ENCODE results near the gene MAN1B1. TPM values are rescaled to one million over a fixed set of nuclear protein-coding genes. Genes with fewer than 3 reads are reported as not detected.
A peak's percentile ranks its signal among the peaks of the same experiment; 100 is the strongest.

The MAN1B1 gene
- polyA plus RNA-seq, 2 of the 4 experiments (the other 2 are of a cell fraction) = 31.7 to 48.6 TPM

- FAIRE-seq (no peak), ATAC-seq (no peak), DNase-seq (ENCODE audit: low read depth in 1 of 2, low spot score in 1 of 2) (no peak)
- ChIA-PET POLR2A (no interaction called here), CTCF (interaction anchor here (1.3 kb wide), 1 partner anchor 16 kb away, joined by 4 read pairs; no protein-coding TSS in a partner anchor)
- 79% methylated on average over 7 of the region's 7 CpGs for whole genome bisulfite sequencing (ENCODE audit: missing lambda C conversion rate)
- no peak overlapping the region for H3K4me3 ChIP-seq
- H3K27ac ChIP-seq = no peak overlapping the region
- peaks cover 25% of the 10 kb centered on the region; the same call in 1 of the 3 replicates for H3K4me1 ChIP-seq
- no peak overlapping the region for H3K4me2 ChIP-seq
- no peaks in the 10 kb centered on the region for H3K9me3 ChIP-seq
- no peak for TF ChIP-seq EP300 (IDR thresholded peaks at IDR 0.05)
- no peak for TF ChIP-seq FOXS1 (CRISPR knock-in tag; IDR thresholded peaks at IDR 0.05)
- no peak for TF ChIP-seq E2F6 (IDR thresholded peaks at IDR 0.05; ENCODE audit: borderline replicate concordance, low read depth)
Measured at GRCh38 chr9:137152844-137153405, 66.1 kb downstream of the MAN1B1 start.

- no peak overlapping the region for H3K4me3 ChIP-seq
- no peaks in the 10 kb centered on the region for H3K9me3 ChIP-seq
- TF ChIP-seq HOXB13 (CRISPR knock-in tag; IDR thresholded peaks at IDR 0.05; ENCODE audit: low read depth) (no peak), CHD2 (IDR thresholded peaks at IDR 0.05; ENCODE audit: low read length, partially characterized antibody) (no peak), RCOR1 (IDR thresholded peaks at IDR 0.05; ENCODE audit: low read depth, low read length) (no peak), CHD4 (IDR thresholded peaks at IDR 0.05; ENCODE audit: borderline replicate concordance) (no peak), ZC3H11A (IDR thresholded peaks at IDR 0.05) (no peak), HES2 (IDR thresholded peaks at IDR 0.05) (no peak), MYC (IDR thresholded peaks at IDR 0.05; ENCODE audit: borderline replicate concordance, low read length) (no peak), CEBPB (IDR thresholded peaks at IDR 0.05) (no peak), BHLHE40 (IDR thresholded peaks at IDR 0.05; ENCODE audit: low read depth, low read length) (no peak), CBX8 (IDR thresholded peaks at IDR 0.05) (no peak), JUNB (IDR thresholded peaks at IDR 0.05) (no peak), TP53 (CRISPR knock-in tag; IDR thresholded peaks at IDR 0.05) (no peak), MAFK (IDR thresholded peaks at IDR 0.05; ENCODE audit: partially characterized antibody) (no peak), NFE2L2 (conservative IDR thresholded peaks at IDR 0.05; ENCODE audit: low read length) (no peak)
- FAIRE-seq = no peak
- ChIA-PET CTCF (interaction anchor here (0.7 to 3.1 kb wide), 5 partner anchors 13 to 80 kb away, joined by 3 to 11 read pairs (median 3); partner anchors contain the start of genes LRRC26 and RNF224), POLR2A (interaction anchor here (0.9 to 1.1 kb wide), 3 partner anchors 13 to 67 kb away, joined by 3 to 12 read pairs (median 3); partner anchors contain the start of gene LRRC26)
- H3K4me2 ChIP-seq = peak overlapping the region; percentile 39; the same call in 1 of the 3 replicates
- peak; percentile 19 to 62; a peak in 4 of 6 replicates for ATAC-seq
- 57% methylated on average over 31 of the region's 65 CpGs for WGBS (ENCODE audit: missing lambda C conversion rate)
- no peak overlapping the region for H3K27ac ChIP-seq
- H3K4me1 ChIP-seq = peaks cover 20% of the 10 kb centered on the region; the same call in 2 of the 3 replicates
- DNase-seq (ENCODE audit: low read depth in 1 of 2, low spot score in 1 of 2) = peak in 1 of 2 experiments; percentile 58
Measured at GRCh38 chr9:137156567-137157375, 70.0 kb downstream of the MAN1B1 start.

GRCh38 chr9:137157618-137158415 lies 71.0 kb downstream of the MAN1B1 start:
- CTCF ChIA-PET = interaction anchor here (0.7 to 3.1 kb wide), 9 partner anchors 12 to 210 kb away, joined by 3 to 11 read pairs (median 3); partner anchors contain the start of genes LRRC26 and RNF224
- TF ChIP-seq E2F6 (IDR thresholded peaks at IDR 0.05; ENCODE audit: borderline replicate concordance, low read depth) (no peak), EHMT2 (IDR thresholded peaks at IDR 0.05; ENCODE audit: low read depth) (no peak), FOXS1 (CRISPR knock-in tag; IDR thresholded peaks at IDR 0.05) (no peak), USF2 (IDR thresholded peaks at IDR 0.05) (peak; percentile 65), REST (IDR thresholded peaks at IDR 0.05) (no peak)
- Histone ChIP-seq H3K27ac (no peak overlapping the region), H3K9me3 (no peaks in the 10 kb centered on the region), H3K4me3 (no peak overlapping the region), H3K4me1 (peaks cover 24% of the 10 kb centered on the region), H3K4me2 (no peak overlapping the region)
- 44% methylated on average over 16 of the region's 19 CpGs for WGBS (ENCODE audit: missing lambda C conversion rate)
- ATAC-seq (peak; percentile 1 to 7; a peak in 2 of 6 replicates), FAIRE-seq (no peak), DNase-seq (ENCODE audit: low read depth in 1 of 2, low spot score in 1 of 2) (no peak)
- POLR2A ChIA-PET = interaction anchor here (0.9 to 1.1 kb wide), 2 partner anchors 28 to 66 kb away, joined by 3 to 12 read pairs; no protein-coding TSS in a partner anchor
